ENCODE results near the gene DCDC1.

DNA sequence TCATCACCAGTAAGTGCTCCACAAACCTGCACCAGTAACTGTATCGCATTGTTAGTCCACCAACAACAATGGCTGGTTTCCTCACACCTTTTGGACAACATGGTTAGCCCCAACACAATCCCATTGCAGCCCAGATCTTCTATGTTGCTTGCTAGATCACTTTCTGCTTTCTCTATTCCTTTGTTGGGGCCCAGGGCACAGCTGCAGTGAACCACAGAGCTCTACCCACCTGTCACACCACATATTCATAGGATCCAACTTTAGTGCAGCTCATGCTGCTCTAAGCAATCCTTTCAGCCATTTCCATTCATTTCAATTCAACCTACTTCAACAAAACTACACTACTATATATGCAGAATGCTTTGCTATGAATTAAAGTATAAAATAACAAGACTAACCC lies 364.3 kb downstream of the DCDC1 start:
- TF ChIP-seq, protein P1, sequence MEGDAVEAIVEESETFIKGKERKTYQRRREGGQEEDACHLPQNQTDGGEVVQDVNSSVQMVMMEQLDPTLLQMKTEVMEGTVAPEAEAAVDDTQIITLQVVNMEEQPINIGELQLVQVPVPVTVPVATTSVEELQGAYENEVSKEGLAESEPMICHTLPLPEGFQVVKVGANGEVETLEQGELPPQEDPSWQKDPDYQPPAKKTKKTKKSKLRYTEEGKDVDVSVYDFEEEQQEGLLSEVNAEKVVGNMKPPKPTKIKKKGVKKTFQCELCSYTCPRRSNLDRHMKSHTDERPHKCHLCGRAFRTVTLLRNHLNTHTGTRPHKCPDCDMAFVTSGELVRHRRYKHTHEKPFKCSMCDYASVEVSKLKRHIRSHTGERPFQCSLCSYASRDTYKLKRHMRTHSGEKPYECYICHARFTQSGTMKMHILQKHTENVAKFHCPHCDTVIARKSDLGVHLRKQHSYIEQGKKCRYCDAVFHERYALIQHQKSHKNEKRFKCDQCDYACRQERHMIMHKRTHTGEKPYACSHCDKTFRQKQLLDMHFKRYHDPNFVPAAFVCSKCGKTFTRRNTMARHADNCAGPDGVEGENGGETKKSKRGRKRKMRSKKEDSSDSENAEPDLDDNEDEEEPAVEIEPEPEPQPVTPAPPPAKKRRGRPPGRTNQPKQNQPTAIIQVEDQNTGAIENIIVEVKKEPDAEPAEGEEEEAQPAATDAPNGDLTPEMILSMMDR (IDR thresholded peaks at IDR 0.05): no peak
- TF ChIP-seq EP300 (IDR thresholded peaks at IDR 0.05): no peak
- TF ChIP-seq POLR2A (IDR thresholded peaks at IDR 0.05; ENCODE audit: low read depth): no peak
- no peak for TF ChIP-seq POLR2AphosphoS5 (IDR thresholded peaks at IDR 0.05)

Data from esophagus muscularis mucosa (tissue), 4 donors.